COLO829 (cell line): ENCODE results near the gene MTHFD2.

Experiments
- DNase-seq: peaks from one replicate; pipeline ENCODE4 v3.0.0; 2012; ENCODE audit warnings: low spot score

MTHFD2 gene

DNA sequence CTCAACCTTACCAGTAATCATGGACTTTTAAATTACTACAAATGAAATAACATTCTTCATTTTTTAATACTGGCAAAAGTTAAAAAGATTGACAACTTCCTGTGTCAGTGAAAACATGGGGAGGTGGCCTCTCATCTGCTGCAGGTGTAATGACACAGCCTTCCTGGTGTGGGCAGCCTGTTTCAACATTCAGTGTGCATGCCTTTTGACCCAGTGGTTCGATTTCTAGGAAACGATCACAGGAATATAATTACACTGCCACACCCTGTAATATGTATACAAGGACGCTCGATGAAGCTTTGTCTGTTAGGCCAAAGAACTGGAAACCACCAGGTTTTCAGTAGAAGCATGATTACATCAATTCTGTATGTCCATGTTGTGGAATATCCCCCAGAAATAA lies 68.7 kb downstream of the MTHFD2 start:
- no peak for DNase-seq
